IPS-18c (cell line): ENCODE measurements around the gene NAALADL2.
"Not testable (repeated sequence)": the region's sequence is repeated elsewhere in the genome, so short reads cannot be mapped to it uniquely, and the experiment has no call there.

Experiments
- H3K4me3 ChIP-seq: 2 replicates; pipeline ENCODE4 v1.7.0; 2013; ENCODE audit warnings: low read depth, mild to moderate bottlenecking, low read length, moderate library complexity; ENCODE audit not compliant: insufficient read depth
- H3K9me3 ChIP-seq: one replicate; pipeline ENCODE4 v1.6.1; 2013; ENCODE audit warnings: mild to moderate bottlenecking, low read length, moderate library complexity; ENCODE audit not compliant: control insufficient read depth, insufficient read depth

Gene NAALADL2

DNA sequence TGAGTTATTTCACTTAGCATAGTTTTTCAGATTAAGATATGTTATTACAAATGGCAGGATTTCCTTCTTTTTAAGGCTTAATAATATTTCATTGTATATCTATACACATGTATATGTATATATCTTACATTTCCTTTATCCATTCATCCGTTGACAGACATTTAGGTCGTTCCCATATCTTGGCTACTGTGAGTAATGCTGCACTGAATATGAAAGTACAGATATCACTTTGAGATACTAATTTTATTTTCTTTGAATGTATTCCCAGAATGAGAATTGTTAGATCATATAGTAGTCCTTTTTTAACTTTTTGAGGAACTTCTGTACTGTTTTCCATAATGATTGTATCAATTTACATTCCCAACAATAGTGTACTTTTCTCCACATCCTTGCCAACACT lies 270.4 kb downstream of the NAALADL2 start:
- Histone ChIP-seq H3K4me3 (no peak overlapping the region), H3K9me3 (no peaks in the 10 kb centered on the region)

- not testable (repeated sequence) for H3K9me3 ChIP-seq, H3K4me3 ChIP-seq
Measured at GRCh38 chr3:175131866-175132265, 272.7 kb downstream of the NAALADL2 start.

GRCh38 chr3:175132706-175133105 lies 273.6 kb downstream of the NAALADL2 start:
- H3K4me3 ChIP-seq, H3K9me3 ChIP-seq: not testable (repeated sequence)

DNA sequence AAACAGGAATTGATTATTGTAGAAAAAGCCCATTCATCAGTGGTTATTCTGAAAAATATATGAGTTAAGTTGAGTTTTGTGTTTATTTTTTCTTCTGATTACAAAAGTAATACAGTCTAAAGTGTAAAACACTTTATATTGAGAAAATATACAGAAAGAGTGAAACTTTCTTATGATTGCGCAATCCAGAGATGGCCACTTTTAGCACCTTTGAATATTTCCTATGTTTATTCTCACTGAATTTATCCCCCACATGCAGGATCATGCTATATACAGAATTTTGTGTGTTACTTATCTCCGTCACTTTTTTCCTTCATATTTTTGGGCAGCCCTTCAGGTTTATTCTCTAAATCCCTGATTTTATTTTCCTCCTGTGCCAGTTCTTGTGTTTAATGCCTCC lies 285.2 kb downstream of the NAALADL2 start:
- Histone ChIP-seq H3K9me3 (no peaks in the 10 kb centered on the region), H3K4me3 (no peak overlapping the region)

DNA sequence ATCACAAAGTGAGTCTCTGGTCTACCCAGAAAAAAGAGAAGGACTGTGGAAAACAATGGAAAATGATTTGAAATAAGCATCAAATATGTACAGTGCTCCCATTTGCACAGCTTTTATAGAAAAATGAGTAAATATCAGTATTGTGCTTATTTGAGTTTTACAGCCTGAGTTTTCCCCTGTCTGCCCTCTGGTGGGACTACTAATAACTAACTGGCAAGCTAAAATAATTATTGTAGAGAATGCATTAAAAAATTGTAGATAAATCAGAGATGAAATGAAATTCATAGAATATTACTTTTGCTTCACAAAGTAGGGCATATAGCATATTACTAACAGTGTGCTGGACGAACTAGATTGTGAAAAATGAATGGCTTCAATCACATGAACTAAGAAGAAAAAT lies 287.1 kb downstream of the NAALADL2 start:
- H3K9me3 ChIP-seq, result no peaks in the 10 kb centered on the region
- no peak overlapping the region for H3K4me3 ChIP-seq

DNA sequence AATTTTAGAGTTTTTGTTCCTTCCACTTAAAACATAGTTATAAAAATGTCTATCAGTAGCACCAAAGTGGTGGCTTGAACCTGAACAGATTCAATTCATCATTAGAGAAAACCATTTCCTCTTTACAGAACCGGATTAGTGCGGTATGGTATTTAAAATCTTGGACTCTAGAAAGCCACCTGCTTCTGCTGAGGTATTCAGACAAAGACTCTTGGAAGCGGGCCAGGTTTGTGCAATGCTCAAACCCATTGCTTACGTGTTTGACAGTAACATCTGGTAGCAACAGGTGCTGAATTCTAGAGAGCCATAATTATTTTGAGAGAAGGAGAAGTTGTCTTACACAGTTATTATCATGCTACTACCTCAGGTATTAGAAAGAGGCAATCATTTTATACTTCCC lies 290.5 kb downstream of the NAALADL2 start:
- Histone ChIP-seq H3K4me3 (no peak overlapping the region), H3K9me3 (no peaks in the 10 kb centered on the region)

GRCh38 chr3:175150812-175151401 lies 291.8 kb downstream of the NAALADL2 start:
- Histone ChIP-seq H3K9me3 (no peaks in the 10 kb centered on the region), H3K4me3 (no peak overlapping the region)

GRCh38 chr3:175153595-175153994 lies 294.5 kb downstream of the NAALADL2 start:
- H3K4me3 ChIP-seq, result no peak overlapping the region
- no peaks in the 10 kb centered on the region for H3K9me3 ChIP-seq

DNA sequence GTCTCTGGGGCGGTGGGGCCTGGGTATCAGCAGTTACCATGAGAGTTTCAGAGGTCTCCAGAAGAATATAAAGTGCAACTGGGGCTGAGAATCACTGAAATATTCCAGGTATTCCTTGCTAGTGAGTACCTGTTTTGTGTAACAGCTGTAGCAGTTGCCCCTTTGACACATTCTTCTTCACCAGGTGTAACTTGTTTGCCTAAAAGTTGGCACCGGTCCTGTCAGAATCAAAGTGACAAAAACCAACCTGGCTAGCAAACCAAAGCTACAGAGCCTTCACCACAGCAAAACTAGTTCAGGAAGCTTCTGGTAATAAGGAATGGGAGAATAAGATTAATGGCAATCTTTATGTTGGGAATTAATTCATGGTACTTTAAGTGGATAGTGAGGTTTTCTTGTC lies 296.0 kb downstream of the NAALADL2 start:
- H3K9me3 ChIP-seq, result no peaks in the 10 kb centered on the region
- no peak overlapping the region for H3K4me3 ChIP-seq

- no peak overlapping the region for H3K4me3 ChIP-seq
Measured at GRCh38 chr3:175159202-175159601, 300.1 kb downstream of the NAALADL2 start.

GRCh38 chr3:175161291-175161690 lies 302.2 kb downstream of the NAALADL2 start:
- Histone ChIP-seq H3K4me3 (no peak overlapping the region), H3K9me3 (no peaks in the 10 kb centered on the region)

More at GRCh38 chr3:175159202-175159601, 300.1 kb downstream of the NAALADL2 start:
- H3K9me3 ChIP-seq, result no peaks in the 10 kb centered on the region

DNA sequence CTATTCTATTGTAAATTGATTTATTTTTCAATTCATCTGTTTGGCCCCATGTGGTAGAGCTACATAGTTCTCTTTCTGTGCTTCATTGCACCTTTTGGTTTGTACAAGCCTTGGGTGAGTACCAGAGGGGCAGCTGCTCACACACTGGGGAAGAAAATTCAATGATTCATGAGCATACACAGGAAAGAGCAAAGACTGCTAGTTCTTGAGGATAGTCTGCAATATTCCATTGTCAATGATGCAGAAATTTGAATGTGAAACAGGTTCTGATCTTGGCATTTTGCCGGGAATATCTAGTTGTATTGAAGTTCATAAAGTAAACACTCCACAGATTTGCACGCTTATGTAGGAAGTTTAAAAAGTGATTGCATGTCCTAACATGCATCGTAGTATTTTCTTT lies 304.6 kb downstream of the NAALADL2 start:
- no peak overlapping the region for H3K4me3 ChIP-seq
- no peaks in the 10 kb centered on the region for H3K9me3 ChIP-seq

GRCh38 chr3:175173117-175173516 lies 314.0 kb downstream of the NAALADL2 start:
- H3K4me3 ChIP-seq, H3K9me3 ChIP-seq: not testable (repeated sequence)

- Histone ChIP-seq H3K9me3 (no peaks in the 10 kb centered on the region), H3K4me3 (no peak overlapping the region)
Measured at GRCh38 chr3:175176556-175176955, 317.4 kb downstream of the NAALADL2 start.

- H3K4me3 ChIP-seq, result no peak overlapping the region
- no peaks in the 10 kb centered on the region for H3K9me3 ChIP-seq
Measured at GRCh38 chr3:175179055-175179454, 319.9 kb downstream of the NAALADL2 start.

- no peaks in the 10 kb centered on the region for H3K9me3 ChIP-seq
- no peak overlapping the region for H3K4me3 ChIP-seq
Measured at GRCh38 chr3:175184392-175184791, 325.3 kb downstream of the NAALADL2 start.

DNA sequence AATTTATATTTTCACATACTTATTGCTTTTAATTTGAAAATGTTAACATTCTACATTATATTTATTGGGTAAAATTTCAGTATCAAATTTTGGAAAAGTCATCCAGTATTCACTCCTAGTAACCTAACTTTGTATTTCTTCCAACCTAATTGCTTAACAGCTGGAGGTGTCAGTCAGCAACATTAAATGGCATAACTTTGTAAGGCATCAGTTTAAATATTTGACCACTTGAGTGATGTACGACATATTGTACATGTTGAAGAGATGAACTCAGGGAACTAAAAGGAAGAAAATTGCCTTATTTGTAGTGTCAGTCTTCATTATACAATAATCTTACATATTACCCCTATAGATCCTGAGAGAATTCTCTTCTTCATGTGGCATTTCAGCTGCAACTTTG lies 326.8 kb downstream of the NAALADL2 start:
- no peaks in the 10 kb centered on the region for H3K9me3 ChIP-seq
- H3K4me3 ChIP-seq, result no peak overlapping the region

DNA sequence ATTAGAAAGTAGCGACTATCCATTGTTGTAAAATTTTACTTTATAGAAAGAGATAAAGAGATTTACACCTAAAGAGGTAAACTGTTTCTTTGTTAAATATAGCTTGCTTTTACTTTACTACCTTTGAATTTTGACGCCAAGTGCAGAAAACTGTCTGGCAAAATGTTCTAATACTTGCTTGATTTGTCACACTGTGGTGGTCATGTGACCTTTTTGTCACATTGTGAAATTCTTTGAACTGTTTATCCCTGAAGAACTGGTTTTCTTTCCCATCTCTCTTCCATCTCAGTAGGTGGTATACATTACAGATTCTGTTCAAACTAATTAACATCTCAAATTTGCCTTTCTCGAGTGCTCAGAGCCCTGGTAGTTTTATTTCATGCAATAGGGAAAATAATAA lies 327.4 kb downstream of the NAALADL2 start:
- H3K9me3 ChIP-seq, result no peaks in the 10 kb centered on the region
- no peak overlapping the region for H3K4me3 ChIP-seq

GRCh38 chr3:175187586-175187985 lies 328.5 kb downstream of the NAALADL2 start:
- H3K9me3 ChIP-seq, result no peaks in the 10 kb centered on the region
- H3K4me3 ChIP-seq, result no peak overlapping the region
